IMR-90 (cell line): ENCODE data around the gene DBNL.

Experiments
- CTCF ChIP-seq: conservative IDR thresholded peaks from 2 replicates; pipeline ENCODE4 v1.5.1; 2012; ENCODE audit warnings: mild to moderate bottlenecking, low read depth, low read length, improper control_type of control experiment
- FOS ChIP-seq: fragments of 150-350 bp; IDR thresholded peaks from 2 replicates; pipeline ENCODE4 v1.6.1; 2016; ENCODE audit warnings: low read depth, low read length
- POLR2A ChIP-seq: IDR thresholded peaks from 2 replicates; pipeline ENCODE4 v1.6.1; 2012; ENCODE audit warnings: mild to moderate bottlenecking, low read depth, low read length
- RFX5 ChIP-seq: IDR thresholded peaks from 2 replicates; pipeline ENCODE4 v1.8.0; 2012; ENCODE audit warnings: low read depth, mild to moderate bottlenecking, low read length, moderate library complexity
- USF2 ChIP-seq: fragments of 150-350 bp; IDR thresholded peaks from 2 replicates; pipeline ENCODE4 v1.6.1; 2017; ENCODE audit warnings: mild to moderate bottlenecking, antibody characterized with exemption, low read length, low read depth

GRCh38 chr7:44108768-44109750, 64.6 kb downstream of the DBNL start:
- TF ChIP-seq FOS: no peak
- no peak for TF ChIP-seq CTCF
- TF ChIP-seq USF2: no peak
- TF ChIP-seq POLR2A: no peak
- TF ChIP-seq RFX5: no peak
